Measurements from ENCODE around the gene BLVRB. TPM values are rescaled to one million over a fixed set of nuclear protein-coding genes. Genes with fewer than 3 reads are reported as not detected.

Gene BLVRB
- total RNA-seq, 1 experiment from 2014 or later, result 204 TPM

DNA sequence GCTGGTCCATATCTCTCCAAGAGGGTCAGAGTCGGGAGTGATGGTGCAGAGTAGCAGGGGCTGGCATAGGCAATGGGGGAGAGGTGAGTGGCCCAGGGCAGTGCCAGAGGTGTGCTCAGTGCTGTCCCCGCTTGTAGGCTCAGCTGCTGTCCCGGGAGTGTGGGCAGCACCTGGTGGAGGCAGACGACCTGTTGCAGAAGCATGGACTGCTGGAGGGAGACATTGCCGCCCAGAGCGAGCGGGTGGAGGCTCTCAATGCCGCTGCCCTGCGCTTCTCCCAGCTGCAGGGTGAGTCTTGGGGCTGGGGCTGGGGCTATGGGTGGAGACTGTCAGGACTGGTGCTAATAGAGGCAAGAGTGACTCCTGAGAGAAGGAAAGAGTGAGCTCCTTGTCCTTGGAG, 40.6 kb upstream of the BLVRB start:
- Histone ChIP-seq H3K36me3 (ENCODE audit: low read depth) (no peaks in the 10 kb centered on the region), H3K4me1 (replicated peaks; ENCODE audit: insufficient read depth) (no peaks in the 10 kb centered on the region), H3K9me3 (ENCODE audit: insufficient read depth, low read depth) (no peaks in the 10 kb centered on the region), H2AFZ (no peak overlapping the region), H3K4me2 (no peak overlapping the region), H4K20me1 (ENCODE audit: insufficient read depth) (no peaks in the 10 kb centered on the region), H3K79me2 (ENCODE audit: low read depth) (no peaks in the 10 kb centered on the region), H3K27me3 (ENCODE audit: insufficient read depth, low read depth) (peaks cover 27% of the 10 kb centered on the region), H3K4me3 (no peak overlapping the region), H3F3A (ENCODE audit: insufficient read depth, low read depth) (no peaks in the 10 kb centered on the region), H3K27ac (no peak overlapping the region), H3K9me2 (ENCODE audit: insufficient read depth) (no peaks in the 10 kb centered on the region)
- no TSS peak for BruUV-seq (replicated peaks)
- CTCF ChIA-PET, result no interaction called here
- DNase-seq, result no peak
- intact Hi-C loops (cut with micrococcal nuclease; ENCODE audit: unreplicated experiment), result no loop called here
- POLR2A ChIA-PET (ENCODE audit: unreplicated experiment), result no interaction called here
- TF ChIP-seq EZH2 (IDR thresholded peaks at IDR 0.05; ENCODE audit: low read depth), result no peak
- TF ChIP-seq, protein P1, sequence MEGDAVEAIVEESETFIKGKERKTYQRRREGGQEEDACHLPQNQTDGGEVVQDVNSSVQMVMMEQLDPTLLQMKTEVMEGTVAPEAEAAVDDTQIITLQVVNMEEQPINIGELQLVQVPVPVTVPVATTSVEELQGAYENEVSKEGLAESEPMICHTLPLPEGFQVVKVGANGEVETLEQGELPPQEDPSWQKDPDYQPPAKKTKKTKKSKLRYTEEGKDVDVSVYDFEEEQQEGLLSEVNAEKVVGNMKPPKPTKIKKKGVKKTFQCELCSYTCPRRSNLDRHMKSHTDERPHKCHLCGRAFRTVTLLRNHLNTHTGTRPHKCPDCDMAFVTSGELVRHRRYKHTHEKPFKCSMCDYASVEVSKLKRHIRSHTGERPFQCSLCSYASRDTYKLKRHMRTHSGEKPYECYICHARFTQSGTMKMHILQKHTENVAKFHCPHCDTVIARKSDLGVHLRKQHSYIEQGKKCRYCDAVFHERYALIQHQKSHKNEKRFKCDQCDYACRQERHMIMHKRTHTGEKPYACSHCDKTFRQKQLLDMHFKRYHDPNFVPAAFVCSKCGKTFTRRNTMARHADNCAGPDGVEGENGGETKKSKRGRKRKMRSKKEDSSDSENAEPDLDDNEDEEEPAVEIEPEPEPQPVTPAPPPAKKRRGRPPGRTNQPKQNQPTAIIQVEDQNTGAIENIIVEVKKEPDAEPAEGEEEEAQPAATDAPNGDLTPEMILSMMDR (conservative IDR thresholded peaks at IDR 0.05), result no peak

DNA sequence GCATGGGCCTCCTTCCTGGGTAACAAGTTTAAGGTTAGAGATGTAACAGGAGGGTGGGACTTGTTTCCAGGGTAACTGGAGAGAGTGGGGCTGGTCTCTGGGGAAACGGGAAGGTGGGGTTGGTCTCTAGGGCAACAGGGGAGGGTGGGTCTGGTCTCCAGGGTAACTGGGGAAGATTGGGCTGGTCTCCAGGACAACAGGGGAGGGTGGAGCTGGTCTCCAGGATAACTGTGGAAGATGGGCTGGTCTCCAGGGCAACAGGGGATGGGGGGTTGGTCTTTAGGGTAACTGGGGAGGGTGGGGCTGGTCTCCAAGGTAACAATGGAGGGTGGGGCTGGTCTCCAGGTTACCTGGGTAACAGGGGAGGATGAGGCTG, 37.8 kb upstream of the BLVRB start:
- H3K36me3 ChIP-seq (ENCODE audit: low read depth), result no peaks in the 10 kb centered on the region
- ChIA-PET POLR2A (ENCODE audit: unreplicated experiment) (interaction anchor here (0.6 kb wide), 1 partner anchor 62 kb away, joined by 7 read pairs; no protein-coding TSS in a partner anchor), CTCF (interaction anchor here (1.1 kb wide), 1 partner anchor 18 kb away, joined by 3 read pairs; no protein-coding TSS in a partner anchor)
- no peak for DNase-seq
- no peaks in the 10 kb centered on the region for H3F3A ChIP-seq (ENCODE audit: insufficient read depth, low read depth)
- H3K27ac ChIP-seq, result no peak overlapping the region
- no peaks in the 10 kb centered on the region for H3K9me2 ChIP-seq (ENCODE audit: insufficient read depth)
- H4K20me1 ChIP-seq (ENCODE audit: insufficient read depth), result no peaks in the 10 kb centered on the region
- no peak overlapping the region for H3K4me2 ChIP-seq
- H3K9me3 ChIP-seq (ENCODE audit: insufficient read depth, low read depth), result no peaks in the 10 kb centered on the region
- intact Hi-C loops (cut with micrococcal nuclease; ENCODE audit: unreplicated experiment), result no loop called here
- H3K4me1 ChIP-seq (replicated peaks; ENCODE audit: insufficient read depth), result no peaks in the 10 kb centered on the region
- no peak for TF ChIP-seq EZH2 (IDR thresholded peaks at IDR 0.05; ENCODE audit: low read depth)
- TF ChIP-seq, protein P1 (conservative IDR thresholded peaks at IDR 0.05), result no peak
- peaks cover 23% of the 10 kb centered on the region for H3K27me3 ChIP-seq (ENCODE audit: insufficient read depth, low read depth)
- no peak overlapping the region for H2AFZ ChIP-seq
- BruUV-seq (replicated peaks), result no TSS peak
- H3K4me3 ChIP-seq, result no peak overlapping the region
- H3K79me2 ChIP-seq (ENCODE audit: low read depth), result no peaks in the 10 kb centered on the region

DNA sequence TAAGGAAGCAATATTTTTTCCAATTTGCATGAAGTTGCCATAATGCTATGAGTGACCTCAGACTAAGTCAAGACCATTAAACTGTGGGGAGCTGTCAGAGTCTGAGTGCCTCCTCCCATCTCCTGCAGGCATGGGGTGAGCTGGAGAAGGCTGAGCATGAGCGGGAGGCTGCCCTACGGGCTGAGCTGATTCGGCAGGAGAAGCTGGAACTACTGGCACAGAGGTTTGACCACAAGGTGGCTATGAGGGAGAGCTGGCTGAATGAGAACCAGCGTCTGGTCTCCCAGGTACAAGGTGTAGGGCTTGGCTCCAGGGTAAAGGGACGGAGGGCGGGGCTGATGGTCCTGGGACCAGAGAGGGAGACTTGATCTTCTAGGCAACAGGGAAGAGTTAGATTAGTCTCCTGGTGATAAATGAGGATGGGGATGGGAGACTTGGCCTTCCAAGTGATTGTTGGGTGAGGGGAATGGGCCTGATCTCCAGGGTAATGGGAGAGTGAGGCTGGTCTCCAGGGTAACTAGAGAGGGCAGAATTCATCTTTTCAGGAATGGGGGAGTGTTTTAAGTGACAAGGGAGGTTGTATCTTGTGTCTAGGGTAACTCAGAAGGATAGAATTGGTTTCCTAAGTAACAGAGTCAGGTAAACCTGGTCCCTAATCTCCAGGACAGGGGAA, 37.2 kb upstream of the BLVRB start:
- Histone ChIP-seq H3K4me1 (replicated peaks; ENCODE audit: insufficient read depth) (no peaks in the 10 kb centered on the region), H3K79me2 (ENCODE audit: low read depth) (no peaks in the 10 kb centered on the region), H3K9me3 (ENCODE audit: insufficient read depth, low read depth) (no peaks in the 10 kb centered on the region), H3K27me3 (ENCODE audit: insufficient read depth, low read depth) (peaks cover 23% of the 10 kb centered on the region), H3K36me3 (ENCODE audit: low read depth) (no peaks in the 10 kb centered on the region), H4K20me1 (ENCODE audit: insufficient read depth) (no peaks in the 10 kb centered on the region), H2AFZ (no peak overlapping the region), H3K27ac (no peak overlapping the region), H3K9me2 (ENCODE audit: insufficient read depth) (no peaks in the 10 kb centered on the region), H3K4me3 (no peak overlapping the region), H3F3A (ENCODE audit: insufficient read depth, low read depth) (no peaks in the 10 kb centered on the region), H3K4me2 (no peak overlapping the region)
- no peak for TF ChIP-seq EZH2 (IDR thresholded peaks at IDR 0.05; ENCODE audit: low read depth)
- TF ChIP-seq, protein P1 (conservative IDR thresholded peaks at IDR 0.05), result peak; percentile 55; the same call in 1 of the 2 replicates
- BruUV-seq (replicated peaks), result no TSS peak
- intact Hi-C loops (cut with micrococcal nuclease; ENCODE audit: unreplicated experiment), result no loop called here
- peak; percentile 46 to 54 for DNase-seq
- CTCF ChIA-PET, result interaction anchor here (0.6 to 1.1 kb wide), 2 partner anchors 18 to 679 kb away, joined by 3 to 8 read pairs; no protein-coding TSS in a partner anchor
- POLR2A ChIA-PET (ENCODE audit: unreplicated experiment), result interaction anchor here (0.6 kb wide), 2 partner anchors 63 to 771 kb away, joined by 3 to 7 read pairs; no protein-coding TSS in a partner anchor

All from PC-9 (cell line).